ENCODE measurements around the gene SPG7. TPM values are rescaled to one million over a fixed set of nuclear protein-coding genes. Genes with fewer than 3 reads are reported as not detected.

The SPG7 gene
- total RNA-seq, 3 donors from 2014 or later = 76.1 to 88.4 (median 78.5) TPM

DNA sequence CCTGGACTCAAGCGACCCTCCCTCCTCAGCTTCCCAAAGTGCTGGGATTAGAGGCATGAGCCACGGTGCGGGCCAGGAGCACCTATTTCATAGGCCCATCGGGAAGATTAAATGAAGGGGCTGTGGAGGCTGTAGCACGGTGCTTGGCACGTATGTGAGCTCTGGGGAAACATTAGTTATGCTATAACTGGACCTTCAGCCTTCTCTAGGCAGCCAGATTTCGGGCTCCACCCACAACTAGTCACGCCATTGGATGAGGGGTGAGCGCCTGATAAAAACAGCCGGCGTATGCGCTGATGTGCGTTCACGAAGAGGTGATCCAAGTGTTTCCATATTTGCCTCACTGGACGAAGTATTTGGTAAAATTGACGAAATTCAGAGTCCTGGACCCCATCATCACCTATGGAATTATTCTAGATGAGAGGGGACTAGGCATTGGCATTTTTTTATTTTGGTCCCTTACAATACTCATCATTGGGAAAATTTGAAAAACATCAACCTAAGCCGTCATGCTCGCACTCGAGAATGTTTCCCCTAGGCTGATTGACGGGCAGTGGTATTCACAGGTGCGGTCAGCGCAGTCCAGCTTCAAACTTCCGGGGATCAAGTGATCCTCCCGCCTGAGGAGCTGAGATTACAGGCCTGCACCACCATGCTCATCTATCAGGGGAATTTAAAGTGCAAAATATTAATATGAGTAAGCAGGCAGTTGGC is 16.1 kb upstream of the SPG7 start:
- H3K4me3 Mint-ChIP-seq = peak overlapping the region; percentile 89
- H3K9me3 Mint-ChIP-seq = no peaks in the 10 kb centered on the region
- H3K4me1 Mint-ChIP-seq (ENCODE audit: low read depth) = peaks cover 39% of the 10 kb centered on the region
- no peaks in the 10 kb centered on the region for H3K27me3 Mint-ChIP-seq (ENCODE audit: low read depth)
- peaks cover 11% of the 10 kb centered on the region for H3K36me3 Mint-ChIP-seq (ENCODE audit: insufficient read depth)
- DNase-seq (no peak), ATAC-seq (no peak)

DNA sequence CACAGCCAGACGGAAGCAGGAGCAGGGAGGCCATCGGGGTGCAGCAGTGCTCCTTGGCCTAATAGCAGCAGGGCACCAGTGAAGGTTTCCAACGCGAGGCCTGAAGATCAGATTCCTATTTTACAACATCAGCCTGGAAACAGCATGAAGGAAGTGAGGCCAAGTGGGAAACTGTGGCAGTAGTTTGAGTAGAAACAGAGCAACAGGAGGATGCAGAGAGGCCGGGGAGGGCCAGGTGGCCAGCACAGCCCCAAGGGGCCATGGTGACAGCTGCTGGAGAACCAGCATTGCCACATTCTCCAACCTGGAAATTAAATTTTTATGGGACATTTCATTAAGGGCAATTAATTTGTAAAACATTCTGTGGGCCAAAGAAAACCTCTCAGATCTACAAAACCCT is 14.4 kb upstream of the SPG7 start:
- H3K4me3 Mint-ChIP-seq = no peak overlapping the region
- H3K27me3 Mint-ChIP-seq (ENCODE audit: low read depth) = no peaks in the 10 kb centered on the region
- peaks cover 25% of the 10 kb centered on the region for H3K4me1 Mint-ChIP-seq (ENCODE audit: low read depth)
- H3K9me3 Mint-ChIP-seq = no peaks in the 10 kb centered on the region
- DNase-seq (no peak), ATAC-seq (no peak)
- H3K36me3 Mint-ChIP-seq (ENCODE audit: insufficient read depth) = peaks cover 7% of the 10 kb centered on the region

DNA sequence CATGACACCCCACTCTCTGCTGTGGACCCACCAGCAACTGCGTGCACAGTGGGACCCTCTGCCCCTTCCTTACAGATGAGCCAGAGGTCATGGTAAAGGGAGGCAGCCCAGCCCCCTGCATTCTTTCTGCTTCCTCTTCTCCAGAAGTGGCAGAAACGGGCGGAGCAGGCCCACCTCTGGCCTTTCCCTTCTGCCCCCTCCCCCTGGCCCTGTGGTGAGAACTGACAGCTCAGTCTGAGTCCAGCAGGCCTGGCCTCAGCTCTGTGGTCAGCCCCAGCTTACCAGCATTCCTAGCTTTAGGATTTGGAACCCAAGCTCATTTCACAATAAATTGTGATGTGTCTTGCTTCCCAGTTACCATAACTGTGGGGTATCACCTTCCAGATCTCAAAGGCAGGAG is 13.1 kb upstream of the SPG7 start:
- no peaks in the 10 kb centered on the region for H3K9me3 Mint-ChIP-seq
- no peak overlapping the region for H3K4me3 Mint-ChIP-seq

DNA sequence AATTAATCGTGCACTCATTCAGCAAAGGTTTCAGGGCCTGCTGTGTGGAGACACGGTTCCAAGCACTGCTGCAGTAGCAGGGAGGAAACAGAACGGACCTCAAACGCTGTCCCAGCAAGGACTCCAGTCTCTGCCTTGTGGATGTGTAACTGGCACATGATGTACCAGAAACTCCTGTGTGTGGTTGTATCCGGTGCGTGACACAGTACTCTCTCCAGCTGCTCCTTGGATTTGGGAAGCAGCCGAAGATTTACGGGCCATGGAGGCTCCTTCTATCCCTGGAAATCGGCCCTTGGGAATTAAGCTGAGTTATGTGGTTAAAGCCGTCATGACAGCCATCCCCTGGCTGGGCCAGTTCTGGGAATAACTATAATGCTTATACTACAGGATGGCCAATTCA is 9.4 kb upstream of the SPG7 start:
- Mint-ChIP-seq H3K27me3 (ENCODE audit: low read depth) (no peaks in the 10 kb centered on the region), H3K4me1 (ENCODE audit: low read depth) (peaks cover 2% of the 10 kb centered on the region), H3K4me3 (no peak overlapping the region), H3K36me3 (ENCODE audit: insufficient read depth) (no peaks in the 10 kb centered on the region), H3K9me3 (no peaks in the 10 kb centered on the region)
- ATAC-seq = no peak
- DNase-seq = no peak

More for the DNA sequence above, 13.1 kb upstream of the SPG7 start:
- DNase-seq (no peak), ATAC-seq (no peak)
- peaks cover 4% of the 10 kb centered on the region for H3K36me3 Mint-ChIP-seq (ENCODE audit: insufficient read depth)
- peaks cover 21% of the 10 kb centered on the region for H3K4me1 Mint-ChIP-seq (ENCODE audit: low read depth)
- no peaks in the 10 kb centered on the region for H3K27me3 Mint-ChIP-seq (ENCODE audit: low read depth)

DNA sequence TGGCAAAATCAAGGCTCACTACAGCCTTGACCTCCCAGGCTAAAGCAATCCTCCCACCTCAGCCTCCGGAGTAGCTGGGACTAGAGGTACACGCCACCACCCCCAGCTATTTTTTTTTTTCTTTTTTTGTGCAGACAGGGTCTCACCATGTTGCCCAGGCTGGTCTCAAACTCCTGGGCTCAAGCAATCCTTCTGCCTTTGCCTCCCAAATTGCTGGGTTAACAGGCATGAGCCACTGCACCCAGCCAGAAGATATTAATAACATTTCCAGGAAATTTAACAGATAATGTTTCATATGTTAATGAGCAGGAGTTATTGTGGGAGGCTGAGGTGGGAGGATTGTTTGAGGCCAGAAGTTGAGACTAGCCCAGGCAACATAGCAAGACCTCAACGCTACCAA is 8.4 kb upstream of the SPG7 start:
- no peak for ATAC-seq
- Mint-ChIP-seq H3K4me1 (ENCODE audit: low read depth) (no peaks in the 10 kb centered on the region), H3K4me3 (no peak overlapping the region), H3K36me3 (ENCODE audit: insufficient read depth) (no peaks in the 10 kb centered on the region), H3K9me3 (no peaks in the 10 kb centered on the region), H3K27me3 (ENCODE audit: low read depth) (no peaks in the 10 kb centered on the region)
- DNase-seq = no peak

DNA sequence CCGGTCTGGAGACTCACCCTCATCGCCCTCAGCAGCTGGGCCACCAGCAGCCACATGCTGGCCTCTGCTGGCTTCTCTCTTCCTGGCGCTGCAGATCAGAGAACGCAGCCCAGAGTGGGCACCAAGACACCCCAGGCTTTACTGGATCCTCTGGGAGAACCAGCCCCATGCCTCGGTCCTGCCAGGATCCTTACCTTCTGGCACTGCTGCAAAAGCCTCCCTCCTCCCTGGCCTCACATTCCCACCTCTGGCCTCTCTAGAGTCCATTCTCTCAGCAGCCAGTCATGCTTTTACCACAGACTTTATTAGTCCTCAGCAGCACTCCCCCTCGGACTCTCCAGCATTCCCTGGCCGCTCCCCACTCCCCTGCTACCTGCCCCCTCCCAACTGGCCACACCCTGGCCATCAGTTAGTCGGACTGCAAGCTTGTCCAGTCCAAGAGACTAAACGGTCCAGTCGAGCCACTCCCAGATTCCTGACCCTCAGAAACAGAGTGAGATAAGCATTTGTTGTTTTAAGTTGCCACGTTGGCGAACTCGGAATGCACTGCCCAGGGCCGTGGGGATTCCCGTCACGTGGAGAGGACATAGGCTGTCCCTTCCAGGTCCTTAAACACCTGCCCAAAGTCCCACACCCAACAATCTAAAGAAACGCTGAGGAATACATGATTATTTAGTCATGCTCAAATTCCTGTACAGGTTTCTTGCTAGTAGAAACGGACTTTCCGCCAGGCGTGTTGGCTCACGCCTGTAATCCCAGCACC is 5.9 kb upstream of the SPG7 start:
- Mint-ChIP-seq H3K4me1 (ENCODE audit: low read depth) (peaks cover 25% of the 10 kb centered on the region), H3K36me3 (ENCODE audit: insufficient read depth) (no peaks in the 10 kb centered on the region), H3K9me3 (no peaks in the 10 kb centered on the region), H3K27me3 (ENCODE audit: low read depth) (no peaks in the 10 kb centered on the region), H3K4me3 (no peak overlapping the region)
- ATAC-seq = no peak
- DNase-seq = no peak

DNA sequence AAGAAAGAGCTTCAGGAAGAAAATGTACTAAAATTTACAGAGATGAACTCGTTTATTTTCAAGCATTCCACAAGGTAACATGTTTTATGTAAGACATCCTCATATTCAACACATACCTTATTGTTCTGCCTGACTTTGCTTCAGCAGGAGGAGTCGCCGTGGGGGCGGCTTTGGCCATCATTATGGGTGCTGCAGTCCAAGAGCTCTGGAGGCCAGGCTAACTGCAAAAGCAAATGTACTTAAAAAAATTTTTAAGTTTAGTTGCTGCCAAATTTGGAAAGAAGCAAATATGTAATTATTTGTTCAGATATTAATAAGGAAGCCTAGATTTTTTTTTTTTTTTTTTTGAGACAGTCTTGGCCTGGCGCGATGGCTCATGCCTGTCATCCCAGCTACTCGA is 4.1 kb upstream of the SPG7 start:
- no peak for DNase-seq
- Mint-ChIP-seq H3K9me3 (no peaks in the 10 kb centered on the region), H3K36me3 (ENCODE audit: insufficient read depth) (no peaks in the 10 kb centered on the region), H3K4me3 (no peak overlapping the region), H3K4me1 (ENCODE audit: low read depth) (peaks cover 29% of the 10 kb centered on the region), H3K27me3 (ENCODE audit: low read depth) (no peaks in the 10 kb centered on the region)
- no peak for ATAC-seq

DNA sequence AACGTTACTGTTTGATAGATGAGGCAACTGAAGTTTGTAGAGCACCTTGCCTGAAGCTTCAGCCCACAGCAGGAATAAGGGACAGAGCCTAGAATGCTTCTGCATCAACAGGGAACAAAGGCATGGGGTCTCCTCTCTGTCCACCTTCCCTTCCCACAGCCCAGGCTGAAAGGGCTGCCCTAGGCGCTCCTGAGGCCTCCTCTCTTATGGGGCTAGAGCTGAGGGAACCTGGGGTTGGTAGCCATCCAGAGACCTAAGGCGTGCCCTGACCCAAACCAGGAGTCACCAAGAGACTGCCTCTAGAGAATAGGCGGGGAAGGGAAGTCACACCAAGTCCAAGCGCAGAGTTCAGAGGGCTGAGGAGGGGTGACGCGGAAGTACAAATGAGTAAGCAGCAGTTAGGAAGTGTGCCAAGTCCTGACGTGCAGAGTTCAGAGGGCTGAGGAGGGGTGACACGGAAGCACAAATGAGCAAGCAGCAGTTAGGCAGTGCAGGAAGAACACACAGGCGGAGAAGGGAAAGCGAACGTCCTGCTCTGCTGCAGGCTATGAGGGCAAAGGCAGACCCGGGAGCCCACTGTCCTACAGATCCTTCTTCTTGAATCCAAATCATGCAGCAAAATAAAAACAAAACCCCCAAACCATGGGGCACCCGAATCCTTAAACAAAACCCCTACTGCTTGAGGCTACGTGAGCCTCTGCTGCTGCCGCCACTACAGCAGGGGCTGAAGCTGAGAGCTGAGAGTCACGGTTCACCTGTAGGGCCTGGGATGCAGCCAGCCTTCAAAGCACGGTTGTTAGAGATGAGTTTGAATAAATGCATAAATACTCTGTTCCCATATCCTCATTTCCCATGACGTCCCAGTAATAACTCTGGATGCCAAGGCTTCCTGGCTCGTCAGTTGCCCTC is 2.7 kb upstream of the SPG7 start:
- peak; percentile 58 to 62 for ATAC-seq
- H3K36me3 Mint-ChIP-seq (ENCODE audit: insufficient read depth) = no peaks in the 10 kb centered on the region
- no peaks in the 10 kb centered on the region for H3K9me3 Mint-ChIP-seq
- H3K4me3 Mint-ChIP-seq = peak overlapping the region; percentile 68
- peaks cover 32% of the 10 kb centered on the region for H3K4me1 Mint-ChIP-seq (ENCODE audit: low read depth)
- no peaks in the 10 kb centered on the region for H3K27me3 Mint-ChIP-seq (ENCODE audit: low read depth)
- DNase-seq = peak; percentile 86

DNA sequence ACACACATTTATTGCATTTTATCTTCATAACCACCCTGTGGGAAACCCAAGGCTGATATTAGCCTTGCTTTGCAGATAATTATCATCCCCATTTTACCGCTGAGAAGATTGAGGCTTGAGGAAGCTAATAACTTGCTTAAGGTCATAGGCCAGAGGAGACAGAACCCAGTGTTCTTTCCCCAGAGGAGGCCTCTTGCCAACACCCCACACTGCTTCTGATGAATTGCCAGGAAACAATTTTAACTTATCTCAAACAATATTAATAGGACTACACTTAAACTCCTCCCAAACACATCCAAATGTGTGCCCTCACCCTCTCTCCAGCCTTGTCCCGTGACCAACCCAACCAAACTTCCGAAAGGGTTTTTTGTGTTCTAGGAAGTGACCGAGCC is 2.1 kb upstream of the SPG7 start:
- H3K9me3 Mint-ChIP-seq = no peaks in the 10 kb centered on the region
- peak overlapping the region; percentile 68 for H3K4me3 Mint-ChIP-seq
- H3K27me3 Mint-ChIP-seq (ENCODE audit: low read depth) = no peaks in the 10 kb centered on the region
- ATAC-seq (no peak), DNase-seq (no peak)
- H3K4me1 Mint-ChIP-seq (ENCODE audit: low read depth) = peaks cover 32% of the 10 kb centered on the region
- H3K36me3 Mint-ChIP-seq (ENCODE audit: insufficient read depth) = no peaks in the 10 kb centered on the region

DNA sequence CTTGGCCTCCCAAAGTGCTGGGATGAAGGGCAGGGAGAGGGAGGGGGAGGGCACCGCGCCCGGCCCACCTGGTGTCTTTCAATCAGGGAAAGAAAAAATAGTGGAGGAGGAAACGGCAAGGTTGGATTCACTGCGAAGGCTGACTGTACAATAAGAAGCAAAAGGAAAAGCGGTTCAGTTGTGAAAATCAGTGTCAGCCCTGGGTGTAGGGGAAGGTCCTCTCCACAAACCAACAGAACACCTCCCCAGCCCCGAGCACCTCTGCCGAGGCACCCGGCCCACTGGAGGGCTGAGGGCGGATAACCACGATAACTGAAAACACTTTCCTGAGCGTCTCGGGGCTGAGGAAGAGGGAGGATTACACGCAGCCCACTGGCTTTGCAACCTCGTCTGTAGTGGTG is 1.4 kb upstream of the SPG7 start:
- ATAC-seq (no peak), DNase-seq (peak; percentile 10)
- Mint-ChIP-seq H3K27me3 (ENCODE audit: low read depth) (no peaks in the 10 kb centered on the region), H3K36me3 (ENCODE audit: insufficient read depth) (no peaks in the 10 kb centered on the region), H3K4me3 (peak overlapping the region; percentile 68), H3K4me1 (ENCODE audit: low read depth) (peaks cover 34% of the 10 kb centered on the region), H3K9me3 (no peaks in the 10 kb centered on the region)

DNA sequence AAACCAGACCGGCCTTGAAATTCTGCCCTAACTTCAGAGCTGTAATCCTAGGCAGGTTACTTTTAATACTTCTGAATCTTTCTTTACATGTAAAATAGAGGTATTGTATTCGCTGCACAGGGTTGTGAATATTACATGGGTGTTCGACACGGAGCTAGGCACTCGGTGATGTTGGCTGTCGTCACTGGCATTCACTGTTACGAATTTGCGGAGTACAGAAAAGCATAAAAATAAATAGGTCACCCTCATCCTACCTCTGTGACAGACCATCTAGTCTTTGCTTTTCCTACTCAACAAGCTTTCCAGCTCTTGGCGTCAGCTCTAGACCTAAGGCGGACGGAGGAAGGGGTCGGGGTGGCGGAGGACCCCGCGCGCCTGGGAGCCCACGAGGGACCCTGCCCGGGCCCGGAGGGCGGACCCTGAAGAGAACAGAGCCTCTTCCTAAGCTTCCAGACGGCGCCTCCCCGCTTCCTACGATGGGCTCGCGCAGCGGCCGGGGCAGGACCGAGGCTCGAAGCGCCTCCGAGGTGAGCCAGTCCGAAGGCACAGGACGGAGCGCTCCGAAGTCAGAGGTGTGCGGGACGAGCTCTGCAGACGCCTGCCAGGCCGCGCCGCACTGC is 879 bp upstream of the SPG7 start:
- no peak for ATAC-seq
- Mint-ChIP-seq H3K36me3 (ENCODE audit: insufficient read depth) (no peaks in the 10 kb centered on the region), H3K9me3 (no peaks in the 10 kb centered on the region), H3K27me3 (ENCODE audit: low read depth) (no peaks in the 10 kb centered on the region), H3K4me1 (ENCODE audit: low read depth) (peaks cover 34% of the 10 kb centered on the region), H3K4me3 (peak overlapping the region; percentile 68)
- no peak for DNase-seq

DNA sequence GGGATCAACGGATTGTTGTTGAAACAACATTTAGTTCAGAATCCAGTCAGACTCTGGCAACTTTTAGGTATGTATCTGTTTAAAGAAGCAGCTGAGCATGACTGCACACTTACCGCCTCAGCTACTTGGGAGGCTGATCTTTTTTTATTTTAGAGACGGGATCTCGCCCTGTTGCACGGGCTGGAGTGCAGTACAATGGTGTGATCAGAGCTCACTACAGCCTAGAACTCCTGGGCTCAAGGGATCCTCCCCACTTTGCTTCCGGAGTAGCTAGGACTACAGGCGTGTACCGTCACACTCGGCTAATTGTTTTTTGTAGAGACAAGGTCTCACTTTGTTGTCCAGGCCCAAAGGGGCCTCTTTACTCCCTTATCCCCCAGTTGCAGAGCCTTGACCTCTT is 2.3 kb downstream of the SPG7 start:
- peaks cover 6% of the 10 kb centered on the region for H3K36me3 Mint-ChIP-seq (ENCODE audit: insufficient read depth)
- no peaks in the 10 kb centered on the region for H3K9me3 Mint-ChIP-seq
- H3K4me1 Mint-ChIP-seq (ENCODE audit: low read depth) = peaks cover 27% of the 10 kb centered on the region
- no peaks in the 10 kb centered on the region for H3K27me3 Mint-ChIP-seq (ENCODE audit: low read depth)
- ATAC-seq (no peak), DNase-seq (no peak)
- H3K4me3 Mint-ChIP-seq = no peak overlapping the region

DNA sequence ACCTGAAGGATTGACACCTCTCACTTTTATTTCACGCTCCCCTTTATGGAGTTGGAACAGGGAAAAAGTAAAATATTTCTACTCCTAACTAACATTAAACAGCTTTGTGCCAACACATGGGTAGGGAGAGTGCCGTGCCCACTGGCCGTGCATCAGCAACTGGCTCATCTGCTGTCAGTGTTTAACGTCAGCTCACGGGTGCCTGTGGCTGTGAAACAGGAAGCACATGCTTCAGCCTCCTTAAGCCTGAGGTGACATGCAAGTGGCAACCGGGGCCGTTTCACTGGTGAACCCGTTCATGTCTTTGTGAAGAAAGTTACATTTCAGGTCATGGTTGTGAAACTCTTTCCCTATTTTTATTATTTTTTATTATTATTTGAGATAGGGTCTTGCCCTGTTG is 3.2 kb downstream of the SPG7 start:
- H3K27me3 Mint-ChIP-seq (ENCODE audit: low read depth) = no peaks in the 10 kb centered on the region
- no peak for DNase-seq
- H3K9me3 Mint-ChIP-seq = no peaks in the 10 kb centered on the region
- no peak for ATAC-seq
- H3K36me3 Mint-ChIP-seq (ENCODE audit: insufficient read depth) = peaks cover 6% of the 10 kb centered on the region
- peaks cover 18% of the 10 kb centered on the region for H3K4me1 Mint-ChIP-seq (ENCODE audit: low read depth)
- H3K4me3 Mint-ChIP-seq = no peak overlapping the region

DNA sequence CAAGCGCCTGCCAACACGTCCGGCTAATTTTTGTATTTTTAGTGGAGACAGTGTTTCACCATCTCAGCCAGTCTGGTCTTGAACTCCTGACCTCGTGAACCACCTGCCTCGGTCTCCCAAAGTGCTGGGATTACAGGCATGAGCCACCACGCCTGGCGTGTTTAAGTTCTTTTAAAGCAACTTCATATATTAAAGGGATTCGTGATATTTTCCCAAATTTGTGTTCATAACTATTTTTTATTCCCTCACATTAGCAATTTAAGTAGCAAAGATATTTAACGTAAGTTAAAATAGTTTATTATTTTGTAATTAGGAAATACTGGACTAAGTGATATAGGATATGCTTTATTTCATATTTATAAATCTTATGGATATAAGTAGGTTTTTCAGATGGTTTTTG is 4.2 kb downstream of the SPG7 start:
- Mint-ChIP-seq H3K27me3 (ENCODE audit: low read depth) (no peaks in the 10 kb centered on the region), H3K36me3 (ENCODE audit: insufficient read depth) (peaks cover 9% of the 10 kb centered on the region), H3K4me3 (no peak overlapping the region), H3K9me3 (no peaks in the 10 kb centered on the region), H3K4me1 (ENCODE audit: low read depth) (peaks cover 9% of the 10 kb centered on the region)
- DNase-seq = no peak
- ATAC-seq = no peak

Measured in activated T-cell treated with anti-CD3 and anti-CD28 coated beads, Interleukin-2, amount 50 U/mL, for 4 hours (primary cell).